Activated T-helper 2 cell treated with anti-CD3 and anti-CD28 coated beads, Interferon-gamma antibody, Interleukin-2, Interleukin-4, amounts not matched to agents 10 μg/mL and 5 μg/mL and 100 μg/mL, durations not matched to agents 14 hours and 24 hours and 36 hours (primary cell): ENCODE results near the gene MX1. TPM values are rescaled to one million over a fixed set of nuclear protein-coding genes. Genes with fewer than 3 reads are reported as not detected.
"Not testable (repeated sequence)": the region's sequence is repeated elsewhere in the genome, so short reads cannot be mapped to it uniquely, and the experiment has no call there.

Experiments used
- DNase-seq: peaks from one replicate; pipeline ENCODE4 v3.0.0; 2021; ENCODE audit warnings: low spot score
- H3K27ac Mint-ChIP-seq: one replicate; pipeline ENCODE4 v1.8.0; 2021; ENCODE audit warnings: mixed read lengths
- H3K27me3 Mint-ChIP-seq: one replicate; pipeline ENCODE4 v1.8.0; 2021; ENCODE audit warnings: low read depth, mixed read lengths
- H3K36me3 Mint-ChIP-seq: one replicate; pipeline ENCODE4 v1.8.0; 2021; ENCODE audit warnings: low read depth, mixed read lengths
- H3K4me1 Mint-ChIP-seq: one replicate; pipeline ENCODE4 v1.8.0; 2021; ENCODE audit warnings: low read depth, mixed read lengths
- H3K4me3 Mint-ChIP-seq: one replicate; pipeline ENCODE4 v1.8.0; 2021; ENCODE audit warnings: low read depth, mild to moderate bottlenecking, moderate library complexity, mixed read lengths
- H3K9me3 Mint-ChIP-seq: one replicate; pipeline ENCODE4 v1.8.0; 2021; ENCODE audit warnings: mixed read lengths
- intact Hi-C: fragments of 100-400 bp; cut with micrococcal nuclease; formaldehyde crosslinking; loops from one replicate; pipeline ENCODE4 v1.15.1; 2023
- total RNA-seq: library from RNA; stranded (reverse); gene quantifications from 2 replicates; pipeline ENCODE4 v1.2.3, GENCODE V29; 2022

Gene MX1
- total RNA-seq, 1 donor from 2014 or later = 26.7 TPM

DNA sequence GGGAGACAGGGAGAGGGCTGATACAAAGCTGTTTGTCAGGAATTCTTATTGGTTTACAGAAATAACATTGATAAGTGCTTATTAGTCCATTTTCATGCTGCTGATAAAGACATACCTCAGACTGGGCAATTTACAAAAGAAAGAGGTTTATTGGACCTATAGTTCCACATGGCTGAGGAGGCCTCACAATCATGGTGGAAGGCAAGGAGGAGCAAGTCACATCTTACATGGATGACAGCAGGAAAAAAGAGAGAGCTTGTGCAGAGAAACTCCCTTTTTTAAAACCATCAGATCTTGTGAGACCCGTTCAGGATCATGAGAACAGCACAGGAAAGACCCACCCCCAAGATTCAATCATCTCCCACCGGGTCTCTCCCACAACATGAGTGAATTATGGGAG lies 8.5 kb upstream of the MX1 start:
- H3K27ac Mint-ChIP-seq, DNase-seq, intact Hi-C loops, H3K36me3 Mint-ChIP-seq, H3K9me3 Mint-ChIP-seq, H3K4me3 Mint-ChIP-seq: not testable (repeated sequence)
- peaks cover 19% of the 10 kb centered on the region for H3K4me1 Mint-ChIP-seq
- peaks cover 32% of the 10 kb centered on the region for H3K27me3 Mint-ChIP-seq

DNA sequence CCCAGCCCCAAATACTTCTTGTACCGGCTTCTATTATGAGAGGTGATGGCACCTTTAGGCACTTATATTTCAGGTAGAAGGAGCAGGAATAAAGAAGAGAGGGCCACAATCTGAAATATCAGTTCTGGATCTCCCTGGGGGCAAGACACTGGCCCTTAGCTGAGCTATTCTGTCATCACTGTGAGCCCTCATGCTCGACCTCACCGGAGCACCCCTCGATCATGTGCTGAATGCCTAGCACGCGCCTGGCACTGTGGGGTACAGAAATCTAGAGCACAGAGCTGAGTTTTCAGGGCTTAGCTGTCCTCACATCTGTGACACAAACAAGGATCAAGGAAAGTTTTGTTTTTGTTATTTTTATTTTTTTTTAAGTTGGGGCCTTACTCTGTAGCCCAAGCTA lies 7.6 kb upstream of the MX1 start:
- peaks cover 23% of the 10 kb centered on the region for H3K27me3 Mint-ChIP-seq
- no peak overlapping the region for H3K4me3 Mint-ChIP-seq
- no peaks in the 10 kb centered on the region for H3K9me3 Mint-ChIP-seq
- no peak overlapping the region for H3K27ac Mint-ChIP-seq
- H3K4me1 Mint-ChIP-seq = peaks cover 27% of the 10 kb centered on the region
- intact Hi-C loops = no loop called here
- no peaks in the 10 kb centered on the region for H3K36me3 Mint-ChIP-seq
- no peak for DNase-seq

DNA sequence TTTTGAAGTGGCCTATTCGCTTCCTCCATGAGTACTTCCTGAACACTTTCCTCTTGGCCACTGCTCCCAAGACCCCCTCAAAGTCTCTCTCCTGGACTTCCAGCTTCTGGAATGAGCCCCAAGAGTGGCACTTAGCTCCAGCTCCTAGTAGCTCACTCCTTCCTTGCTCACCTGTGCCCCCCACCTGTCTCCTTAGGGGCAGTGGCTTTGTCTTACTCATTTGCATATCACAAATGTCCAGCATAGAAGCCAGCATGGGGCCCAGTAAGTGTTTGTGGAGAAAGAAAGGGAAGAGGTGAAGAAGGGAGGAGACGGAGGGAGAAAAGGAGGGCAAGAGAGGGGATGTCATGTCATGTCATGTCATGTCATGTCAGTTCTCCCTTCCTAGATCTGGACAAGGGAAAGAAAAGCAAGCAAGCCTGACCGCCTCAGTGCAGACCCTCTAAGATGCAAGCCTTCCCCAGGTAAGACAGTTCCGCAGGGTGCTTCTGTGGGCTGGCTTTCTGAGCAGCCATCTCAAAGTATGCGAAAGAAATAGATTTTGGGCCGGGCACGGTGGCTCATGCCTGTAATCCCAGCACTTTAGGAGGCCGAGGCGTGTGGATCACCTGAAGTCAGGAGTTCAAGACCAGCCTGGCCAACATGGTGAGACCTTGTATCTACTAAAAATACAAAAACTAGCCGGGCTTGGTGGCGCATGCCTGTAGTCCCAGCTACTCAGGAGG lies 6.9 kb upstream of the MX1 start:
- H3K27ac Mint-ChIP-seq = no peak overlapping the region
- H3K36me3 Mint-ChIP-seq = no peaks in the 10 kb centered on the region
- no peak for DNase-seq
- H3K9me3 Mint-ChIP-seq = no peaks in the 10 kb centered on the region
- H3K4me1 Mint-ChIP-seq = peaks cover 33% of the 10 kb centered on the region
- intact Hi-C loops = no loop called here
- H3K27me3 Mint-ChIP-seq = peaks cover 18% of the 10 kb centered on the region
- H3K4me3 Mint-ChIP-seq = no peak overlapping the region

DNA sequence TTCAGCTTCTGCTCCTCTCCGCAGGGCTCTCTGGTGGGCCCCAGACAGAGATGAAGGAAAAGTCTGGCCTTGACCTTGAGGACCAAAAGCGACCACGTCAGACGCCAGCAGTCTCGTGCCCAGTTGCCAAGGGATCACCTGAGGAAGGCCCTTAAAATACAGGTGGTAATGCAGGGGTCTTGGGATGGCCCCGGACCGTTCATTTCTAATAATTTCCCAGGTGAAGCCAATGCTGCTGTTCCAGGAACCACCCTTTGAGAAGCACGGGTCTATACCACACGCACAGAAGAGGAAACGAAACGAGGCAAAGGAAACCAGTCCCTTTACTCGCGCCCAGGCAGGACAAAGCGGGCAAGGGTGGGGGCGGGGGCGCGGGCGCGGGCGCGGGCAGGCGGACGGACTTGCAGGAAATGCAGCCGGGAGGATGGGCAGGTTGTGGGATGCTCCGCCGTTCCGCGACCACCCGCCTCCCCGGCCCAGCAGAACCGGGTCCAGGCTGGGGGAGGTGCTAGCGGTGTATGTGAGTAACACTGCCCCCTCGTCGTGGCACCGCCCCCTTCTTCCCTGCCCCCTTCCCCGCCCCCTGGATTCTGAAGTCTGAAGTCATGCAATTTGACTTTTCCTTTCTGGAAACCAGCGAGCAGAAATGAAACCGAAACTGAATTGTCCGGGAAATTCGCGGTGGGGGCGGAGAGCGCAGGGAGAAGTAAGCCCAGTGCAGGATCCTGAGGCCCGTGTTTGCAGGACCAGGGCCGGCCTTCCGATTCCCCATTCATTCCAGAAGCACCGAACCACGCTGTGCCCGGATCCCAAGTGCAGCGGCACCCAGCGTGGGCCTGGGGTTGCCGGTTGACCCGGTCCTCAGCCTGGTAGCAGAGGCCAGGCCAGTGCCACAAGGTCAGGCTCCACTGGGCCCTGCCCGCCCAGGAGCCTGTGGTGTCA lies 5.8 kb upstream of the MX1 start:
- H3K9me3 Mint-ChIP-seq = no peaks in the 10 kb centered on the region
- H3K27me3 Mint-ChIP-seq = peaks cover 7% of the 10 kb centered on the region
- peak overlapping the region; percentile 83 for H3K4me3 Mint-ChIP-seq
- H3K4me1 Mint-ChIP-seq = peaks cover 41% of the 10 kb centered on the region
- peak overlapping the region; percentile 74 for H3K27ac Mint-ChIP-seq
- no peaks in the 10 kb centered on the region for H3K36me3 Mint-ChIP-seq
- DNase-seq = peak; percentile 42
- intact Hi-C loops = no loop called here

DNA sequence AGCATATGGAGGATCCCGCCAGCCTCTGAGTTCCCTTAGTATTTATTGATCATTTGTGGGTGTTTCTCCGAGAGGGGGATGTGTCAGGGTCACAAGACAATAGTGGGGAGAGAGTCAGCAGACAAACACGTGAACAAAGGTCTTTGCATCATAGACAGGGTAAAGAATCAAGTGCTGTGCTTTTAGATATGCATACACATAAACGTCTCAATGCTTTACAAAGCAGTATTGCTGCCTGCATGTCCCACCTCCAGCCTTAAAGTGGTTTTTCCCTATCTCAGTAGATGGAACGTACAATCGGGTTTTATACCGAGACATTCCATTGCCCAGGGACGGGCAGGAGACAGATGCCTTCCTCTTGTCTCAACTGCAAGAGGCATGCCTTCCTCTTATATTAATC lies 5.0 kb upstream of the MX1 start:
- H3K27ac Mint-ChIP-seq, H3K9me3 Mint-ChIP-seq, H3K27me3 Mint-ChIP-seq, H3K36me3 Mint-ChIP-seq, intact Hi-C loops, DNase-seq: not testable (repeated sequence)
- Mint-ChIP-seq H3K4me1 (peaks cover 47% of the 10 kb centered on the region), H3K4me3 (peak overlapping the region; percentile 83)

DNA sequence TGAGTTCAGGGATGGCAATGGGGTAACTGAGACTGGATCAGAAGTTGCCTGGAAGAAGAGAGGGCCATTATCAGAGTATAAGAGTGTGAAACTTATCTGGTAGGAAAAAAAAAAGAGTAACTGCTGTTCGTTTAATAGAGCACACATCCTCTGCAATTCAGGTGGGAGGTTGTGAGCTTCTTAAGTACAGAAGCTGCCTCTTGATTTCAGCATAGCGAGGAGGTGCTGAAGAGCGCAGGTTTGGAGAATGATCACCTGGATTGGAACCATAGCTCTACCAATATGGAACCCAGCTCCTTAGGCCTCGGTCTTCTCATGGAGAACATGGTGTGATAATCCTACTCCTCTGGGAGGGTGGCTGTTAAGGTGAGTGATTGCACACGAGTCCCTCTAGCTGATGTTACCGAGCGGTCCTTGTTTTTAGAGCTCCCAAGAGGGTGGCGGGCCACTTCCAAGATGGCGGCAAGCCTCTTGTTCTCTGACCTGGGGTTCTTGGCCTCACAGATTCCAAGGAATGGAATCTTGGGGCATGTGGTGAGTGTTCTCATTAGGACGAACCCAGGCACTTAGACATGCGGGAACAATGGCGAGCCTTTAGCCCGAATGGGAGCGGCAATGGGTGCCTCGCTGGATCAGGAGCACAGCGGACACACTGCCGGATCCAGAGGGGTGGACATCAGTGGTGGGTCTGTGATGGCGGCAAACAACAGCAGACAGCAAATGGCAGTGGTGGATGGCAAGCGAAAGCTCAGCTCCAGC lies 3.3 kb upstream of the MX1 start:
- peaks cover 7% of the 10 kb centered on the region for H3K36me3 Mint-ChIP-seq
- no peak overlapping the region for H3K4me3 Mint-ChIP-seq
- H3K27me3 Mint-ChIP-seq = no peaks in the 10 kb centered on the region

DNA sequence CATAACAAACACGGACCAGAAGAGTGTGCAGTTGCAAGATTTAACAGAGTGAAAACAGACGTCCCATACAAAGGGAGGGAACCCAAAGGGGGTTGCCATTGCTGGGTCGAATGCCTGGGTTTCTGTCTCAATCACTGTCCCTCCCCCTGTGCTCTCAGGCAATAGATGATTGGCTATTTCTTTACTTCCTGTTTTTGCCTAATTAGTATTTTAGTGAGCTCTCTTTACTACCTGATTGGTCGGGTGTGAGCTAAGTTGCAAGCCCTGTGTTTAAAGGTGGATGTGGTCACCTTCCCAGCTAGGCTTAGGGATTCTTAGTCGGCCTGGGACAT lies 2.8 kb upstream of the MX1 start:
- H3K9me3 Mint-ChIP-seq, DNase-seq, H3K27ac Mint-ChIP-seq, H3K27me3 Mint-ChIP-seq, intact Hi-C loops, H3K4me3 Mint-ChIP-seq: not testable (repeated sequence)
- H3K36me3 Mint-ChIP-seq = peaks cover 12% of the 10 kb centered on the region
- peaks cover 62% of the 10 kb centered on the region for H3K4me1 Mint-ChIP-seq

More for the DNA sequence above, 3.3 kb upstream of the MX1 start:
- Mint-ChIP-seq H3K27ac (no peak overlapping the region), H3K4me1 (peaks cover 57% of the 10 kb centered on the region), H3K9me3 (no peaks in the 10 kb centered on the region)
- no peak for DNase-seq
- intact Hi-C loops = no loop called here

DNA sequence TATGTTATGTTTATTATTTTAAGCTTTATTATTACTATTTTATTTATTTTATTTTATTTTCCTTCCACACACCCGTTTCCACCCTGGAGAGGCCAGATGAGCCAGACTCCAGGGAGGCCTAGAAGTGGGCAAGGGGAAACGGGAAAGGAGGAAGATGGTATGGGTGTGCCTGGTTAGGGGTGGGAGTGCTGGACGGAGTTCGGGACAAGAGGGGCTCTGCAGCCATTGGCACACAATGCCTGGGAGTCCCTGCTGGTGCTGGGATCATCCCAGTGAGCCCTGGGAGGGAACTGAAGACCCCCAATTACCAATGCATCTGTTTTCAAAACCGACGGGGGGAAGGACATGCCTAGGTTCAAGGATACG lies 468 bp upstream of the MX1 start:
- no peaks in the 10 kb centered on the region for H3K27me3 Mint-ChIP-seq
- H3K9me3 Mint-ChIP-seq = no peaks in the 10 kb centered on the region
- DNase-seq = no peak
- H3K4me3 Mint-ChIP-seq = peak overlapping the region; percentile 93
- H3K27ac Mint-ChIP-seq = peak overlapping the region; percentile 92
- intact Hi-C loops = no loop called here
- peaks cover 28% of the 10 kb centered on the region for H3K36me3 Mint-ChIP-seq
- H3K4me1 Mint-ChIP-seq = peaks cover 68% of the 10 kb centered on the region

DNA sequence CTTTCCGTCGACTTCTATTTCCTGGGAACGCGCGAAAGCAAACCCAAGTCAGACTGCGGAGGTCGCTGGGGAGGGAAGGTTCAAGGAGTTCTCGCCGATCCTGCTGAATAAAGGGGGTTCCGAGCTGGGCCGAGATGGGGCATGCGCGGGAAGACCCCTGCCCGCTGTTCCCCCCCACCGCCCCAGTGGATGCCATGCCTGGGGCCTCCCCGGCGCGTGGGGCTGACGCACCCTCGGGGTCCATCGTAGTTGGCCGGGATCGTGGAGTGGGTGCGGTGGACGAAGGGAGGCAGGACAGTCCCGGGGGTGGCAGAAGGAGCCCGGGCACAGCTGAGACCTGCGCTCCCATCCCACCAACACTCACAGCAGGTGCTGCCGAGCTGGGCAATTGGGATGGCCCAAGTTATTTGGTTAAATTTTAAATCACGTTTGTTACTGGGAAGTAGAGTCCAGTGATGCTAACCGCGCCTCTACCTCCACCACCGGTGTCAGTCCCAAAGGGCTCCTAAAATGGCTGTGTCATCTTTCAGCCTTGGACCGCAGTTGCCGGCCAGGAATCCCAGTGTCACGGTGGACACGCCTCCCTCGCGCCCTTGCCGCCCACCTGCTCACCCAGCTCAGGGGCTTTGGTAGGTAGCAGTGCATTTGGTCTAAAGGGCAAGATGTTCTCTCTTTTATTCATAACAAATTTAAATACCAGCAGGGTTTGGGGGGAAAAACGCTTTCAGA lies 801 bp downstream of the MX1 start:
- peaks cover 60% of the 10 kb centered on the region for H3K4me1 Mint-ChIP-seq
- no peaks in the 10 kb centered on the region for H3K27me3 Mint-ChIP-seq
- DNase-seq = no peak
- intact Hi-C loops = loop anchor here (2.0 kb wide), 1 partner anchor 64 kb away; the partner anchor contains the start of gene MX2
- H3K36me3 Mint-ChIP-seq = peaks cover 38% of the 10 kb centered on the region
- peak overlapping the region; percentile 93 for H3K4me3 Mint-ChIP-seq
- no peak overlapping the region for H3K27ac Mint-ChIP-seq
- H3K9me3 Mint-ChIP-seq = no peaks in the 10 kb centered on the region

DNA sequence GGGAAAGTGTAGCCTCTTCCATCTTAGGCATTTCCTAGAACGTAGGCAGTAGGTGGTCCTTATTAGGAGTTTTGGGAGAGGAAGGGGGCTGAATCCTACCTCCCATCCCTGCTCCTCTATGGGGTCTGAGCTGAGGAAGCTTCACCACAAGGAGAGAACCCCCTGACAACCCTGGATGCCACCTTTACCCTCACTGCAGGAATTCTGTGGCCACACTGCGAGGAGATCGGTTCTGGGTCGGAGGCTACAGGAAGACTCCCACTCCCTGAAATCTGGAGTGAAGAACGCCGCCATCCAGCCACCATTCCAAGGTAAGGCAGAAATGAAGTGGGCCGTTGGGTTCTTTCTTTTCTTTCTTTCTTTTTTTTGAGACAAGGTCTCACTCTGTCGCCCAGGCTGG lies 1.5 kb downstream of the MX1 start:
- H3K4me1 Mint-ChIP-seq = peaks cover 59% of the 10 kb centered on the region
- H3K9me3 Mint-ChIP-seq = no peaks in the 10 kb centered on the region
- peaks cover 45% of the 10 kb centered on the region for H3K36me3 Mint-ChIP-seq
- peak overlapping the region; percentile 60 for H3K27ac Mint-ChIP-seq
- H3K27me3 Mint-ChIP-seq = no peaks in the 10 kb centered on the region
- intact Hi-C loops = loop anchor here (2.0 kb wide), 1 partner anchor 65 kb away; the partner anchor contains the start of gene MX2
- peak overlapping the region; percentile 93 for H3K4me3 Mint-ChIP-seq
- DNase-seq = no peak

DNA sequence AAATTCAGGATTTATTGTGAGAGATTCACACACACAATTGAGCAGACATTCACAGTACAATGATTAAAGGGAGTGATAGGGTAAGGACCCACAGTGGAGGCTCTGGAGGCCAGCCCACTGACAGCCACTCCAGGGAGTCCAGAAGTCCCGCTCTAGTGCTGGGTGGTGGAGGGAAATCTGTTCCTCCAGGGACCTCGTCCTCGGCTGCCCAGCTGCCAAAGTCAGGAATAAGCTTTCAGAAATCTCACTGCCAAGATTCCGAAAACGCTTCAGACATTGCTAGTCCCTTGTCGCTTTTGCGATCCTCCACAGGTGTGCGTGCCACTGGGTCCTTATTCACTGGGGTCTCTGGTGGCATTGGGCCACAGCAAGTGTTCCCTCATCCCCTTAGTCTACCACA lies 2.3 kb downstream of the MX1 start:
- no peak for DNase-seq
- Mint-ChIP-seq H3K4me3 (peak overlapping the region; percentile 93), H3K4me1 (peaks cover 54% of the 10 kb centered on the region), H3K9me3 (no peaks in the 10 kb centered on the region), H3K27me3 (no peaks in the 10 kb centered on the region), H3K27ac (peak overlapping the region; percentile 11), H3K36me3 (peaks cover 53% of the 10 kb centered on the region)
- intact Hi-C loops = no loop called here

DNA sequence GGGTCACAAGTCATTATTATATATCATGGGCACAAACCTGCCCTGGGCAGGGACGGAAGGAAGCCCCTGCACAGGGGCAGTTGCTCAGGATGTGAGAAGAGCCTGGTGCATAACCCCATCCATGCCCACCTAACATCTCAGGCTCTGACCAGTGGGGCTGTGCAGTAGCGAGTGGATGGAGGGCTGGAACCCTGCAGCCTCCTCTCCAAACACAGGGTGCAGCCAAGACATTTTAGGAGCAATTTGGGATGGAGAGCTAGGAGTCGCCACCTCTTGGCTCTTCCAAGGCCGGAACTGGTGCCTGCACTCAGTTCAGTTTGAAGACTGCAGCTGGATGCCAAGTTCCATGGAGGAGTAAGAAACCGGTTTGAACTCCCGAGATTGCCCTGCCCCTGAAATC lies 2.8 kb downstream of the MX1 start:
- peaks cover 50% of the 10 kb centered on the region for H3K4me1 Mint-ChIP-seq
- intact Hi-C loops = no loop called here
- H3K36me3 Mint-ChIP-seq = peaks cover 58% of the 10 kb centered on the region
- no peak overlapping the region for H3K27ac Mint-ChIP-seq
- no peaks in the 10 kb centered on the region for H3K27me3 Mint-ChIP-seq
- DNase-seq = no peak
- H3K9me3 Mint-ChIP-seq = no peaks in the 10 kb centered on the region
- H3K4me3 Mint-ChIP-seq = no peak overlapping the region
